IMR-90 (cell line): Measurements from ENCODE around the gene ERGIC1. TPM values are rescaled to one million over a fixed set of nuclear protein-coding genes. Genes with fewer than 3 reads are reported as not detected.

Source experiments
- ATAC-seq: fragments of 200-7000 bp; cut with Tn5 transposase; 2 replicates; pipeline ENCODE4 v1.9.1; 2020; ENCODE audit warnings: low read depth, mild to moderate bottlenecking, moderate library complexity
- BruUV-seq: library from RNA; stranded (reverse); fragments of 400-500 nt; replicated peaks from 2 replicates; lab custom pipeline; 2021; lab: Mats Ljungman, UMichigan
- CTCF ChIA-PET: fragments of 300-600 bp; formaldehyde crosslinking; extraction: SDS; loops from one replicate; lab custom pipeline; 2021; ENCODE audit warnings: antibody characterized with exemption; lab: Yijun Ruan, JAX
- POLR2A ChIA-PET: fragments of 300-600 bp; sonication (Branson Sonifier 250); formaldehyde crosslinking; loops from one replicate; lab custom pipeline; 2022; ENCODE audit warnings: antibody characterized with exemption; ENCODE audit not compliant: unreplicated experiment; lab: Charles Lee
- DNase-seq: peaks from one replicate; pipeline ENCODE4 v3.0.0; 2013
- H2AFZ ChIP-seq: replicated peaks from 2 replicates; pipeline ENCODE3; 2013; ENCODE audit warnings: low read length, mild to moderate bottlenecking; ENCODE audit not compliant: poor library complexity
- H2AK5ac ChIP-seq: 2 replicates; pipeline ENCODE4 v1.6.1; 2013; ENCODE audit warnings: low read depth, low read length, inconsistent platforms
- H2AK9ac ChIP-seq: replicated peaks from 2 replicates; pipeline ENCODE3; 2013; ENCODE audit warnings: mild to moderate bottlenecking, low read depth, low read length, moderate library complexity; ENCODE audit not compliant: poor library complexity
- H2BK120ac ChIP-seq: 2 replicates; pipeline ENCODE4 v1.6.1; 2013; ENCODE audit warnings: low read depth, low read length, inconsistent platforms
- H2BK15ac ChIP-seq: 3 replicates; pipeline ENCODE4 v1.6.1; 2013; ENCODE audit warnings: low read depth, low read length, inconsistent platforms
- H2BK20ac ChIP-seq: 2 replicates; pipeline ENCODE4 v1.6.1; 2013; ENCODE audit warnings: low read depth, mild to moderate bottlenecking, inconsistent platforms, low read length, moderate library complexity
- H2BK5ac ChIP-seq: 2 replicates; pipeline ENCODE4 v1.6.1; 2013; ENCODE audit warnings: mild to moderate bottlenecking, low read depth, low read length, inconsistent platforms; ENCODE audit not compliant: poor library complexity, severe bottlenecking
- H3K14ac ChIP-seq: replicated peaks from 2 replicates; pipeline ENCODE4 v1.6.1; 2013; ENCODE audit warnings: low read depth, low read length, inconsistent platforms
- H3K18ac ChIP-seq: 2 replicates; pipeline ENCODE4 v1.6.1; 2013; ENCODE audit warnings: low read depth, low read length, control low read depth
- H3K23ac ChIP-seq: 2 replicates; pipeline ENCODE4 v1.6.1; 2013; ENCODE audit warnings: low read depth, low read length, inconsistent platforms
- H3K27ac ChIP-seq: 2 replicates; pipeline ENCODE4 v1.5.1; 2013; ENCODE audit warnings: mild to moderate bottlenecking, control low read depth, low read length; ENCODE audit not compliant: insufficient read depth
- H3K27me3 ChIP-seq: 2 replicates; pipeline ENCODE4 v1.6.1; 2013; ENCODE audit warnings: low read length; ENCODE audit not compliant: control insufficient read depth, insufficient read depth
- H3K36me3 ChIP-seq: 2 replicates; pipeline ENCODE4 v1.6.1; 2013; ENCODE audit warnings: low read length, mixed read lengths; ENCODE audit not compliant: control insufficient read depth, insufficient read depth
- H3K4ac ChIP-seq: 2 replicates; pipeline ENCODE4 v1.6.1; 2013; ENCODE audit warnings: low read depth, low read length, inconsistent platforms
- H3K4me1 ChIP-seq: 2 replicates; pipeline ENCODE4 v1.6.1; 2013; ENCODE audit warnings: low read length, mixed read lengths; ENCODE audit not compliant: control insufficient read depth, insufficient read depth
- H3K4me2 ChIP-seq: 2 replicates; pipeline ENCODE4 v1.6.1; 2013; ENCODE audit warnings: low read depth, mild to moderate bottlenecking, control low read depth, low read length, moderate library complexity
- H3K4me3 ChIP-seq: 2 replicates; pipeline ENCODE4 v1.5.1; 2013; ENCODE audit warnings: low read depth, mild to moderate bottlenecking, control low read depth, low read length, moderate library complexity; ENCODE audit not compliant: insufficient read depth
- H3K56ac ChIP-seq: 2 replicates; pipeline ENCODE4 v1.6.1; 2013; ENCODE audit warnings: low read length, inconsistent platforms; ENCODE audit not compliant: insufficient read depth; ENCODE audit errors: extremely low read depth
- H3K79me1 ChIP-seq, 2 experiments: 2 replicates each; pipeline ENCODE4 v1.6.1; 2013; ENCODE audit warnings: low read length in 2 of 2, inconsistent platforms in 1 of 2, low read depth in 1 of 2
- H3K9ac ChIP-seq: 2 replicates; pipeline ENCODE4 v1.6.1; 2013; ENCODE audit warnings: low read depth, low read length, control low read depth
- H3K9me1 ChIP-seq: 2 replicates; pipeline ENCODE4 v1.6.1; 2013; ENCODE audit warnings: low read length, inconsistent platforms; ENCODE audit not compliant: insufficient read depth
- H3K9me3 ChIP-seq: 2 replicates; pipeline ENCODE4 v1.6.1; 2013; ENCODE audit warnings: low read length; ENCODE audit not compliant: control insufficient read depth, insufficient read depth
- H4K20me1 ChIP-seq: 2 replicates; pipeline ENCODE4 v1.6.1; 2013; ENCODE audit warnings: low read length, inconsistent platforms; ENCODE audit not compliant: insufficient read depth
- H4K5ac ChIP-seq: 2 replicates; pipeline ENCODE4 v1.6.1; 2013; ENCODE audit warnings: mild to moderate bottlenecking, low read depth, low read length, control low read depth
- H4K8ac ChIP-seq, 2 experiments: 2 replicates each; pipeline ENCODE4 v1.6.1; 2013; ENCODE audit warnings: low read depth in 2 of 2, low read length in 2 of 2, control low read depth in 1 of 2, inconsistent platforms in 1 of 2
- H4K91ac ChIP-seq: 2 replicates; pipeline ENCODE4 v1.6.1; 2013; ENCODE audit warnings: low read depth, low read length, inconsistent platforms; ENCODE audit not compliant: insufficient read depth
- BHLHE40 ChIP-seq: fragments of 150-350 bp; IDR thresholded peaks from 2 replicates; pipeline ENCODE4 v1.6.1; 2016; ENCODE audit warnings: mild to moderate bottlenecking, low read depth, low read length
- CEBPB ChIP-seq: IDR thresholded peaks from 2 replicates; pipeline ENCODE4 v1.6.1; 2012; ENCODE audit warnings: low read depth, low read length, improper control_type of control experiment
- CHD1 ChIP-seq: IDR thresholded peaks from 2 replicates; pipeline ENCODE4 v1.6.1; 2012; ENCODE audit warnings: low read depth, low read length, improper control_type of control experiment
- MAFK ChIP-seq: IDR thresholded peaks from 2 replicates; pipeline ENCODE4 v1.6.1; 2012; ENCODE audit warnings: low read depth, low read length, improper control_type of control experiment
- MAZ ChIP-seq: IDR thresholded peaks from 2 replicates; pipeline ENCODE4 v1.6.1; 2012; ENCODE audit warnings: low read depth, mild to moderate bottlenecking, low read length, improper control_type of control experiment, moderate library complexity, borderline replicate concordance
- MXI1 ChIP-seq: IDR thresholded peaks from 2 replicates; pipeline ENCODE4 v1.6.1; 2012; ENCODE audit warnings: low read depth, mild to moderate bottlenecking, low read length, moderate library complexity, borderline replicate concordance
- POLR2A ChIP-seq: IDR thresholded peaks from 2 replicates; pipeline ENCODE4 v1.6.1; 2012; ENCODE audit warnings: mild to moderate bottlenecking, low read depth, low read length
- RCOR1 ChIP-seq: IDR thresholded peaks from 2 replicates; pipeline ENCODE4 v1.6.1; 2012; ENCODE audit warnings: mild to moderate bottlenecking, low read length, improper control_type of control experiment; ENCODE audit not compliant: insufficient replicate concordance
- USF2 ChIP-seq: fragments of 150-350 bp; IDR thresholded peaks from 2 replicates; pipeline ENCODE4 v1.6.1; 2017; ENCODE audit warnings: mild to moderate bottlenecking, antibody characterized with exemption, low read length, low read depth
- WGBS, 2 experiments: methylation state at CpG; one replicate each; pipeline versions ENCODE4 v1.1.5 to v1.1.7; 2013; ENCODE audit warnings: missing lambda C conversion rate in 2 of 2; ENCODE audit not compliant: insufficient read length in 1 of 2; ENCODE audit errors: extremely low coverage in 2 of 2; 5-methylcytosine and 5-hydroxymethylcytosine counted together
- dilution Hi-C: fragments of 300-500 bp; cut with HindIII; formaldehyde crosslinking; loops from one replicate; pipeline ENCODE4 v1.14.3; 2018; ENCODE audit warnings: low sequenced_read_pairs; ENCODE audit not compliant: unreplicated experiment
- in situ Hi-C: fragments of 300-500 bp; cut with MboI; formaldehyde crosslinking; loops from 3 replicates; pipeline ENCODE4 v1.14.3; 2019; ENCODE audit warnings: low sequenced_read_pairs, inconsistent platforms, mixed read lengths
- intact Hi-C: fragments of 100-400 bp; cut with micrococcal nuclease; formaldehyde crosslinking; loops from 2 replicates; pipeline ENCODE4 v1.10.0; 2022
- polyA plus RNA-seq, 3 experiments: library from polyadenylated mRNA; depleted of rRNA; stranded (reverse); fragments of >200 nt; gene quantifications; 2 replicates each; pipeline ENCODE4 v1.2.3, GENCODE V29; 2012; ENCODE audit warnings: low replicate concordance in 1 of 3
- total RNA-seq: library from RNA; depleted of rRNA; stranded (reverse); fragments of >200 nt; gene quantifications from 2 replicates; pipeline ENCODE4 v1.2.3, GENCODE V29; 2012
- TF ChIP-seq, protein P1 (sequence below): conservative IDR thresholded peaks from 2 replicates; pipeline ENCODE4 v1.5.1; 2012; ENCODE audit warnings: mild to moderate bottlenecking, low read depth, low read length, improper control_type of control experiment

ERGIC1 gene
- total and polyA plus RNA-seq, 2 of the 4 experiments (the other 2 are of a cell fraction): 134 to 192 TPM

DNA sequence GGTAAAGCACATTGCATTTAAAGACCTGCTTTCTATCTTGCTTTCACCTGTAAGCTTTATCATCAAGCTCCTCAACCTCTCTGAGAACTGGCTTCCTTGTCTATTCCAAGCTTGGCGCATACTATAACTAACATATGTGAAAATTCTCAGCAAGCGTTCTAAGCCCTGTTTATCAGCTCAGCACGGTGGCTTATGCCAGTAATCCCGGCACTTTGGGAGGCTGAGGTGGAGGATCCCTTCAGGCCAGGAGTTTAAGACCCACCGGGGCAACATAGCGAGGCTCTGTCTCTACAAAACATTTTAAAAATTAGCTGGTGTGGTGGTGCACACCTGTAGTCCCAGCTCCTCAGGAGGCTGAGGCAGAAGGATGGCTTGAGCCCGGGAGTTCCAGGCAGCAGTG, 147.9 kb downstream of the ERGIC1 start:
- ChIA-PET POLR2A (no interaction called here), CTCF (interaction anchor here (0.6 kb wide), 1 partner anchor 13 kb away, joined by 3 read pairs; no protein-coding TSS in a partner anchor)
- BruUV-seq: no TSS peak
- H2BK15ac ChIP-seq: no peak overlapping the region
- no peak overlapping the region for H3K18ac ChIP-seq
- intact Hi-C loops (no loop called here), in situ Hi-C loops (loop anchor here (5.0 kb wide), 2 partner anchors 160 to 305 kb away; partner anchors contain the start of gene BNIP1), dilution Hi-C loops (no loop called here)
- no peak overlapping the region for H3K56ac ChIP-seq
- no peak overlapping the region for H3K4me2 ChIP-seq
- H2AFZ ChIP-seq: no peak overlapping the region
- no peak overlapping the region for H3K23ac ChIP-seq
- H2BK120ac ChIP-seq: no peak overlapping the region
- H3K27me3 ChIP-seq: no peaks in the 10 kb centered on the region
- peaks cover 11% of the 10 kb centered on the region; the same call in 1 of the 2 replicates for H4K20me1 ChIP-seq
- DNase-seq: no peak
- H3K14ac ChIP-seq: no peak overlapping the region
- no peak overlapping the region for H2BK20ac ChIP-seq
- H3K9me3 ChIP-seq: no peaks in the 10 kb centered on the region
- H4K91ac ChIP-seq: no peak overlapping the region
- ATAC-seq: no peak
- WGBS, 2 experiments: no CpG with 5 or more reads among the region's 7 CpGs
- no peak overlapping the region for H3K27ac ChIP-seq
- peaks cover 5% of the 10 kb centered on the region; the same call in 1 of the 2 replicates for H3K36me3 ChIP-seq
- H3K4me1 ChIP-seq: peaks cover 2% of the 10 kb centered on the region; the same call in 1 of the 2 replicates
- H4K8ac ChIP-seq: no peak overlapping the region
- no peak overlapping the region for H3K9ac ChIP-seq
- no peak overlapping the region for H2AK5ac ChIP-seq
- H3K4me3 ChIP-seq: no peak overlapping the region
- no peak overlapping the region for H2AK9ac ChIP-seq
- no peak overlapping the region for H3K4ac ChIP-seq
- H4K5ac ChIP-seq: no peak overlapping the region
- peaks cover 7 to 12% of the 10 kb centered on the region in 2 experiments; a peak in 2 of 4 replicates for H3K79me1 ChIP-seq
- TF ChIP-seq USF2 (no peak), CEBPB (no peak), BHLHE40 (no peak), CHD1 (no peak), MAZ (no peak), MAFK (no peak), POLR2A (no peak), RCOR1 (no peak), MXI1 (no peak)
- TF ChIP-seq, protein P1, sequence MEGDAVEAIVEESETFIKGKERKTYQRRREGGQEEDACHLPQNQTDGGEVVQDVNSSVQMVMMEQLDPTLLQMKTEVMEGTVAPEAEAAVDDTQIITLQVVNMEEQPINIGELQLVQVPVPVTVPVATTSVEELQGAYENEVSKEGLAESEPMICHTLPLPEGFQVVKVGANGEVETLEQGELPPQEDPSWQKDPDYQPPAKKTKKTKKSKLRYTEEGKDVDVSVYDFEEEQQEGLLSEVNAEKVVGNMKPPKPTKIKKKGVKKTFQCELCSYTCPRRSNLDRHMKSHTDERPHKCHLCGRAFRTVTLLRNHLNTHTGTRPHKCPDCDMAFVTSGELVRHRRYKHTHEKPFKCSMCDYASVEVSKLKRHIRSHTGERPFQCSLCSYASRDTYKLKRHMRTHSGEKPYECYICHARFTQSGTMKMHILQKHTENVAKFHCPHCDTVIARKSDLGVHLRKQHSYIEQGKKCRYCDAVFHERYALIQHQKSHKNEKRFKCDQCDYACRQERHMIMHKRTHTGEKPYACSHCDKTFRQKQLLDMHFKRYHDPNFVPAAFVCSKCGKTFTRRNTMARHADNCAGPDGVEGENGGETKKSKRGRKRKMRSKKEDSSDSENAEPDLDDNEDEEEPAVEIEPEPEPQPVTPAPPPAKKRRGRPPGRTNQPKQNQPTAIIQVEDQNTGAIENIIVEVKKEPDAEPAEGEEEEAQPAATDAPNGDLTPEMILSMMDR: no peak
- H3K9me1 ChIP-seq: no peaks in the 10 kb centered on the region; the same call in 1 of the 2 replicates
- no peak overlapping the region for H2BK5ac ChIP-seq
